Natural killer cell (primary cell): ENCODE results near the gene PPP1R13L. TPM values are rescaled to one million over a fixed set of nuclear protein-coding genes. Genes with fewer than 3 reads are reported as not detected.

Source experiments
- ATAC-seq, 3 donors: fragments of 150-1000 bp in 2 of 3; fragments of 200-7000 bp in 1 of 3; cut with Tn5 transposase; 1 replicate in 1 of 3; 2 replicates in 2 of 3; pipeline ENCODE4 v1.10.0; 2021; ENCODE audit warnings: mild to moderate bottlenecking in 2 of 3, moderate library complexity in 2 of 3
- DNase-seq, 2 donors: peaks; one replicate each; pipeline versions ENCODE4 v3.0.0 to v3.0.0-alpha.2; 2013 to 2021; ENCODE audit warnings: mixed read lengths in 1 of 2
- H3K27ac ChIP-seq: one replicate; pipeline ENCODE4 v1.5.1; 2013; ENCODE audit warnings: mild to moderate bottlenecking, low read length
- H3K27me3 ChIP-seq: one replicate; pipeline ENCODE4 v1.6.1; 2013; ENCODE audit warnings: low read length; ENCODE audit not compliant: control insufficient read depth, insufficient read depth
- H3K36me3 ChIP-seq: one replicate; pipeline ENCODE4 v1.6.1; 2013; ENCODE audit warnings: low read length; ENCODE audit not compliant: control insufficient read depth, insufficient read depth
- H3K4me1 ChIP-seq: one replicate; pipeline ENCODE4 v1.6.1; 2013; ENCODE audit warnings: low read length; ENCODE audit not compliant: control insufficient read depth, insufficient read depth
- H3K4me3 ChIP-seq: one replicate; pipeline ENCODE4 v1.5.1; 2013; ENCODE audit warnings: low read length
- H3K9me3 ChIP-seq: one replicate; pipeline ENCODE4 v1.6.1; 2013; ENCODE audit warnings: low read length; ENCODE audit not compliant: control insufficient read depth, insufficient read depth
- H3K27ac Mint-ChIP-seq, 2 donors: one replicate each; pipeline ENCODE4 v1.8.0; 2022; ENCODE audit warnings: mild to moderate bottlenecking in 2 of 2, mixed read lengths in 2 of 2, moderate library complexity in 1 of 2
- H3K27me3 Mint-ChIP-seq, 2 donors: one replicate each; pipeline ENCODE4 v1.8.0; 2022; ENCODE audit warnings: low read depth in 2 of 2, mixed read lengths in 2 of 2
- H3K36me3 Mint-ChIP-seq: one replicate; pipeline ENCODE4 v1.8.0; 2022; ENCODE audit warnings: mixed read lengths
- H3K4me1 Mint-ChIP-seq, 2 donors: one replicate each; pipeline ENCODE4 v1.8.0; 2022; ENCODE audit warnings: mixed read lengths in 2 of 2
- H3K4me3 Mint-ChIP-seq: one replicate; pipeline ENCODE4 v1.8.0; 2022; ENCODE audit warnings: mild to moderate bottlenecking, moderate library complexity, mixed read lengths
- H3K9me3 Mint-ChIP-seq, 2 donors: one replicate each; pipeline ENCODE4 v1.8.0; 2022; ENCODE audit warnings: mixed read lengths in 2 of 2
- CTCF ChIP-seq: fragments of 200-600 bp; IDR thresholded peaks from one replicate; pipeline ENCODE4 v1.8.0; 2022; ENCODE audit warnings: antibody characterized with exemption
- WGBS: methylation state at CpG from one replicate; pipeline ENCODE4 v1.1.7; 2013; ENCODE audit warnings: missing lambda C conversion rate; ENCODE audit not compliant: insufficient coverage; 5-methylcytosine and 5-hydroxymethylcytosine counted together
- intact Hi-C: fragments of 100-400 bp; cut with micrococcal nuclease; formaldehyde crosslinking; loops from one replicate; pipeline ENCODE4 v1.14.2; 2022
- total RNA-seq, 4 donors: library from RNA; stranded (reverse); fragments of 120-200 nt in 1 of 4; gene quantifications; one replicate each; pipeline versions ENCODE4 v1.2.3 to v1.2.4, GENCODE V29; 2013 to 2022

Gene PPP1R13L
- total RNA-seq, 3 donors from 2014 or later (not counting 1 experiment from before 2014, with no cell fraction given), result 5.6 to 7.4 (median 5.9) TPM

GRCh38 chr19:45401815-45402214 lies 3.1 kb downstream of the PPP1R13L start:
- H3K27ac ChIP-seq, result no peak overlapping the region
- Mint-ChIP-seq H3K9me3 (no peaks in the 10 kb centered on the region), H3K4me1 (peaks cover 36 to 39% of the 10 kb centered on the region in 2 donors), H3K27me3 (peaks cover 26 to 30% of the 10 kb centered on the region in 2 donors), H3K4me3 (no peak overlapping the region), H3K27ac (no peak overlapping the region), H3K36me3 (no peaks in the 10 kb centered on the region)
- H3K36me3 ChIP-seq, result no peaks in the 10 kb centered on the region
- no peak for TF ChIP-seq CTCF
- H3K4me1 ChIP-seq, result peaks cover 38% of the 10 kb centered on the region
- no peaks in the 10 kb centered on the region for H3K9me3 ChIP-seq
- intact Hi-C loops, result loop anchor here (10.0 kb wide), 1 partner anchor 243 kb away; no protein-coding TSS in a partner anchor
- ATAC-seq (no peak), DNase-seq (no peak)
- H3K4me3 ChIP-seq, result no peak overlapping the region
- peaks cover 26% of the 10 kb centered on the region for H3K27me3 ChIP-seq
- WGBS, result 97% methylated on average over 5 of the region's 6 CpGs

- H3K4me3 ChIP-seq, result no peak overlapping the region
- H3K27ac ChIP-seq, result no peak overlapping the region
- WGBS, result 94% methylated on average over 6 of the region's 6 CpGs
- no peak for TF ChIP-seq CTCF
- no peaks in the 10 kb centered on the region for H3K9me3 ChIP-seq
- no peak for ATAC-seq
- H3K27ac Mint-ChIP-seq, result no peak overlapping the region
- H3K4me1 ChIP-seq, result peaks cover 25% of the 10 kb centered on the region
- no peaks in the 10 kb centered on the region for H3K36me3 ChIP-seq
- H3K27me3 ChIP-seq, result peaks cover 27% of the 10 kb centered on the region
- H3K4me3 Mint-ChIP-seq, result no peak overlapping the region
- peaks cover 27 to 37% of the 10 kb centered on the region in 2 donors for H3K27me3 Mint-ChIP-seq
- no peak for DNase-seq
- no peaks in the 10 kb centered on the region for H3K9me3 Mint-ChIP-seq
- H3K36me3 Mint-ChIP-seq, result no peaks in the 10 kb centered on the region
- peaks cover 20 to 31% of the 10 kb centered on the region in 2 donors for H3K4me1 Mint-ChIP-seq
- intact Hi-C loops, result loop anchor here (10.0 kb wide), 1 partner anchor 245 kb away; no protein-coding TSS in a partner anchor
Observed at GRCh38 chr19:45400192-45400591, 4.7 kb downstream of the PPP1R13L start.

GRCh38 chr19:45395821-45396617 lies 8.8 kb downstream of the PPP1R13L start:
- no peak for TF ChIP-seq CTCF
- intact Hi-C loops, result no loop called here
- Histone ChIP-seq H3K27ac (no peak overlapping the region), H3K4me3 (no peak overlapping the region), H3K9me3 (no peaks in the 10 kb centered on the region), H3K36me3 (no peaks in the 10 kb centered on the region), H3K27me3 (peaks cover 4% of the 10 kb centered on the region), H3K4me1 (peaks cover 8% of the 10 kb centered on the region)
- DNase-seq (no peak), ATAC-seq (no peak)
- 38% methylated on average over 59 of the region's 59 CpGs for WGBS
- H3K36me3 Mint-ChIP-seq, result no peaks in the 10 kb centered on the region
- peaks cover 6 to 11% of the 10 kb centered on the region in 2 donors for H3K4me1 Mint-ChIP-seq
- H3K27me3 Mint-ChIP-seq, result peaks cover 16 to 28% of the 10 kb centered on the region in 2 donors
- H3K9me3 Mint-ChIP-seq, result no peaks in the 10 kb centered on the region
- no peak overlapping the region for H3K4me3 Mint-ChIP-seq
- H3K27ac Mint-ChIP-seq, result no peak overlapping the region
